GM23338 (cell line): Measurements from ENCODE around the gene WNT5B. TPM values are rescaled to one million over a fixed set of nuclear protein-coding genes. Genes with fewer than 3 reads are reported as not detected.

Experiments used
- ATAC-seq: fragments of 200-7000 bp; cut with Tn5 transposase; 3 replicates; pipeline ENCODE4 v1.9.1; 2020
- DNase-seq: peaks from one replicate; pipeline ENCODE4 v3.0.0-alpha.2; 2015; ENCODE audit warnings: low spot score
- H2AFZ ChIP-seq: fragments of 200-600 bp; sonication (generic); 2 replicates; pipeline ENCODE4 v1.8.0; 2016; ENCODE audit warnings: antibody characterized with exemption, mild to moderate bottlenecking, moderate library complexity
- H3F3A ChIP-seq: fragments of 200-600 bp; sonication (generic); replicated peaks from 2 replicates; pipeline ENCODE4 v1.8.0; 2017; ENCODE audit warnings: antibody characterized with exemption, mixed run types, low read depth
- H3K27ac ChIP-seq: fragments of 200-600 bp; sonication (generic); 2 replicates; pipeline ENCODE4 v1.6.1; 2016; ENCODE audit warnings: low read depth
- H3K27me3 ChIP-seq: fragments of 200-600 bp; sonication (generic); 2 replicates; pipeline ENCODE4 v1.8.0; 2016; ENCODE audit warnings: mild to moderate bottlenecking, mixed run types, moderate library complexity; ENCODE audit not compliant: insufficient read depth
- H3K36me3 ChIP-seq: fragments of 200-600 bp; sonication (generic); 2 replicates; pipeline ENCODE4 v1.8.0; 2016; ENCODE audit warnings: mild to moderate bottlenecking; ENCODE audit not compliant: insufficient read depth
- H3K4me1 ChIP-seq: fragments of 200-600 bp; sonication (generic); 2 replicates; pipeline ENCODE4 v1.8.0; 2016; ENCODE audit warnings: mild to moderate bottlenecking, moderate library complexity; ENCODE audit not compliant: insufficient read depth
- H3K4me2 ChIP-seq: fragments of 200-600 bp; sonication (generic); 2 replicates; pipeline ENCODE4 v1.7.1; 2017; ENCODE audit warnings: mixed run types
- H3K4me3 ChIP-seq: fragments of 200-600 bp; sonication (generic); 2 replicates; pipeline ENCODE4 v1.6.1; 2016; ENCODE audit warnings: mixed run types
- H3K79me2 ChIP-seq: fragments of 200-600 bp; sonication (generic); replicated peaks from 2 replicates; pipeline ENCODE4 v1.8.0; 2017; ENCODE audit warnings: mild to moderate bottlenecking; ENCODE audit not compliant: insufficient read depth
- H3K9me2 ChIP-seq: fragments of 200-600 bp; sonication (generic); 2 replicates; pipeline ENCODE4 v1.8.0; 2017; ENCODE audit not compliant: insufficient read depth
- H4K20me1 ChIP-seq: fragments of 200-600 bp; sonication (generic); replicated peaks from 2 replicates; pipeline ENCODE4 v1.8.0; 2017; ENCODE audit warnings: mild to moderate bottlenecking; ENCODE audit not compliant: insufficient read depth
- H3K27ac Mint-ChIP-seq: 2 replicates; pipeline ENCODE4 v1.8.0; 2020; ENCODE audit warnings: inconsistent platforms, mild to moderate bottlenecking, moderate library complexity, mixed read lengths
- H3K27me3 Mint-ChIP-seq: 3 replicates; pipeline ENCODE4 v1.8.0; 2022; ENCODE audit warnings: low read depth, mild to moderate bottlenecking, moderate library complexity, mixed read lengths, inconsistent platforms; ENCODE audit not compliant: insufficient read depth, poor library complexity
- H3K36me3 Mint-ChIP-seq: 3 replicates; pipeline ENCODE4 v1.8.0; 2021; ENCODE audit warnings: low read depth, mild to moderate bottlenecking, inconsistent platforms, moderate library complexity, mixed read lengths
- H3K4me1 Mint-ChIP-seq: 3 replicates; pipeline ENCODE4 v1.8.0; 2020; ENCODE audit warnings: mild to moderate bottlenecking, inconsistent platforms, mixed read lengths
- H3K4me3 Mint-ChIP-seq: 3 replicates; pipeline ENCODE4 v1.8.0; 2021; ENCODE audit warnings: moderate library complexity, mild to moderate bottlenecking, inconsistent platforms, mixed read lengths
- H3K9me3 Mint-ChIP-seq: 3 replicates; pipeline ENCODE4 v1.8.0; 2020; ENCODE audit warnings: moderate library complexity, mild to moderate bottlenecking, inconsistent platforms, mixed read lengths
- CREB1 ChIP-seq: fragments of 250-450 bp; sonication (Bioruptor Pico); IDR thresholded peaks from 2 replicates; pipeline ENCODE4 v1.5.0; 2020; ENCODE audit warnings: low read depth, mild to moderate bottlenecking, moderate library complexity
- EZH2 ChIP-seq: fragments of 200-600 bp; sonication (generic); IDR thresholded peaks from one replicate; pipeline ENCODE4 v1.8.0; 2017; ENCODE audit warnings: antibody characterized with exemption, mild to moderate bottlenecking, low read depth; ENCODE audit not compliant: unreplicated experiment
- EZH2phosphoT487 ChIP-seq: fragments of 200-600 bp; sonication (generic); IDR thresholded peaks from one replicate; pipeline ENCODE4 v1.8.1; 2018; ENCODE audit warnings: antibody characterized with exemption; ENCODE audit not compliant: unreplicated experiment
- JUNB ChIP-seq: IDR thresholded peaks from one replicate; pipeline ENCODE4 v1.6.1; 2016; ENCODE audit warnings: antibody characterized with exemption; ENCODE audit not compliant: unreplicated experiment
- NANOG ChIP-seq: IDR thresholded peaks from 2 replicates; pipeline ENCODE4 v1.6.1; 2016; ENCODE audit warnings: antibody characterized with exemption, borderline replicate concordance
- POLR2AphosphoS5 ChIP-seq: IDR thresholded peaks from 2 replicates; pipeline ENCODE4 v1.6.1; 2016; ENCODE audit warnings: antibody characterized with exemption, low read depth
- STAT1 ChIP-seq: IDR thresholded peaks from one replicate; pipeline ENCODE4 v1.6.1; 2016; ENCODE audit warnings: antibody characterized with exemption; ENCODE audit not compliant: unreplicated experiment
- ZNF114 ChIP-seq: fragments of 250-450 bp; sonication (Bioruptor Pico); IDR thresholded peaks from 2 replicates; pipeline ENCODE4 v1.5.0; 2020; ENCODE audit warnings: mild to moderate bottlenecking, moderate library complexity
- ZNF331 ChIP-seq: fragments of 250-450 bp; sonication (Bioruptor Pico); IDR thresholded peaks from 2 replicates; pipeline ENCODE4 v1.5.0; 2020; ENCODE audit warnings: low read depth, mild to moderate bottlenecking, moderate library complexity
- polyA plus RNA-seq: library from polyadenylated mRNA; unstranded; fragments of >200 nt; fragmentation: Nextera tagmentation; extraction: Ambion mirVana; gene quantifications from 2 replicates; pipeline ENCODE4 v1.2.1, GENCODE V29; 2016
- total RNA-seq: library from RNA; depleted of rRNA; stranded (reverse); fragments of >200 nt; shearing (Covaris generic); gene quantifications from 2 replicates; pipeline ENCODE4 v1.2.3, GENCODE V29; 2014
- TF ChIP-seq, protein P1 (sequence below): fragments of 250-450 bp; sonication (Bioruptor Pico); IDR thresholded peaks from 2 replicates; pipeline ENCODE4 v1.5.0; 2020; ENCODE audit warnings: mild to moderate bottlenecking, moderate library complexity
- TF ChIP-seq, protein P2 (sequence below): IDR thresholded peaks from 2 replicates; pipeline ENCODE4 v1.6.1; 2016; ENCODE audit warnings: antibody characterized with exemption
- TF ChIP-seq, protein P3 (sequence below): IDR thresholded peaks from one replicate; pipeline ENCODE4 v1.6.1; 2018; ENCODE audit warnings: antibody characterized with exemption; ENCODE audit not compliant: unreplicated experiment
- TF ChIP-seq, protein P4 (sequence below), 2 experiments: fragments of 200-600 bp in 1 of 2; sonication (generic) in 1 of 2; conservative IDR thresholded peaks; 2 replicates each; pipeline versions ENCODE4 v1.5.1 to v1.6.1; 2016 to 2017; ENCODE audit warnings: antibody characterized with exemption in 2 of 2, low read depth in 2 of 2, mild to moderate bottlenecking in 2 of 2, moderate library complexity in 1 of 2

The WNT5B gene
- total and polyA plus RNA-seq, 2 experiments from 2014 or later, result 1.4 to 2.7 TPM

DNA sequence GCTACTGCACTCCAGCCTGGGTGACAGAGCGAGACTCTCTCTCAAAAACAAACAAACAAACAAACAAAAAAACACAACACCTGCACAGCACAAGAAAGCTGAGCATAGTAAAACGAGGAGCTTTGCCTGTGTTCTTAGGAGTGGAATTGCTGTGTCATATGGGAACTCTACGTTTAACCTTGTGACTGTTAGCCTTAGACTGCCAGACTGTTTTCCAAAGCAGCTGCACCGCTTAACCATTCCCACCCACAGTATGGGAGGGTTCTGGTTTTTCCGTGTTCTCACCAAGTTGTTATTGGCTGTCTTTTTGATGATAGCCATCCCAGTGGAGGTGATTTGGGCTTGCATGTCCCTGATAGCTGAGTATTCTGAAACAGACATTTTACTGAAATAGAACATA lies 9.2 kb downstream of the WNT5B start:
- Histone ChIP-seq H3K36me3 (no peaks in the 10 kb centered on the region), H3K4me3 (no peak overlapping the region), H3K4me2 (no peak overlapping the region), H3K27ac (no peak overlapping the region), H2AFZ (no peak overlapping the region), H3K9me2 (no peaks in the 10 kb centered on the region), H3K4me1 (peaks cover 24% of the 10 kb centered on the region), H3K27me3 (peaks cover 38% of the 10 kb centered on the region), H3K79me2 (no peaks in the 10 kb centered on the region), H4K20me1 (no peaks in the 10 kb centered on the region), H3F3A (peaks cover 14% of the 10 kb centered on the region; the same call in 1 of the 2 replicates)
- Mint-ChIP-seq H3K36me3 (no peaks in the 10 kb centered on the region; the same call in 2 of the 3 replicates), H3K27ac (no peak overlapping the region), H3K9me3 (no peaks in the 10 kb centered on the region), H3K4me3 (no peak overlapping the region), H3K4me1 (peaks cover 22% of the 10 kb centered on the region), H3K27me3 (peaks cover 25% of the 10 kb centered on the region)
- TF ChIP-seq ZNF114, result no peak
- TF ChIP-seq POLR2AphosphoS5, result no peak
- TF ChIP-seq, protein P1, sequence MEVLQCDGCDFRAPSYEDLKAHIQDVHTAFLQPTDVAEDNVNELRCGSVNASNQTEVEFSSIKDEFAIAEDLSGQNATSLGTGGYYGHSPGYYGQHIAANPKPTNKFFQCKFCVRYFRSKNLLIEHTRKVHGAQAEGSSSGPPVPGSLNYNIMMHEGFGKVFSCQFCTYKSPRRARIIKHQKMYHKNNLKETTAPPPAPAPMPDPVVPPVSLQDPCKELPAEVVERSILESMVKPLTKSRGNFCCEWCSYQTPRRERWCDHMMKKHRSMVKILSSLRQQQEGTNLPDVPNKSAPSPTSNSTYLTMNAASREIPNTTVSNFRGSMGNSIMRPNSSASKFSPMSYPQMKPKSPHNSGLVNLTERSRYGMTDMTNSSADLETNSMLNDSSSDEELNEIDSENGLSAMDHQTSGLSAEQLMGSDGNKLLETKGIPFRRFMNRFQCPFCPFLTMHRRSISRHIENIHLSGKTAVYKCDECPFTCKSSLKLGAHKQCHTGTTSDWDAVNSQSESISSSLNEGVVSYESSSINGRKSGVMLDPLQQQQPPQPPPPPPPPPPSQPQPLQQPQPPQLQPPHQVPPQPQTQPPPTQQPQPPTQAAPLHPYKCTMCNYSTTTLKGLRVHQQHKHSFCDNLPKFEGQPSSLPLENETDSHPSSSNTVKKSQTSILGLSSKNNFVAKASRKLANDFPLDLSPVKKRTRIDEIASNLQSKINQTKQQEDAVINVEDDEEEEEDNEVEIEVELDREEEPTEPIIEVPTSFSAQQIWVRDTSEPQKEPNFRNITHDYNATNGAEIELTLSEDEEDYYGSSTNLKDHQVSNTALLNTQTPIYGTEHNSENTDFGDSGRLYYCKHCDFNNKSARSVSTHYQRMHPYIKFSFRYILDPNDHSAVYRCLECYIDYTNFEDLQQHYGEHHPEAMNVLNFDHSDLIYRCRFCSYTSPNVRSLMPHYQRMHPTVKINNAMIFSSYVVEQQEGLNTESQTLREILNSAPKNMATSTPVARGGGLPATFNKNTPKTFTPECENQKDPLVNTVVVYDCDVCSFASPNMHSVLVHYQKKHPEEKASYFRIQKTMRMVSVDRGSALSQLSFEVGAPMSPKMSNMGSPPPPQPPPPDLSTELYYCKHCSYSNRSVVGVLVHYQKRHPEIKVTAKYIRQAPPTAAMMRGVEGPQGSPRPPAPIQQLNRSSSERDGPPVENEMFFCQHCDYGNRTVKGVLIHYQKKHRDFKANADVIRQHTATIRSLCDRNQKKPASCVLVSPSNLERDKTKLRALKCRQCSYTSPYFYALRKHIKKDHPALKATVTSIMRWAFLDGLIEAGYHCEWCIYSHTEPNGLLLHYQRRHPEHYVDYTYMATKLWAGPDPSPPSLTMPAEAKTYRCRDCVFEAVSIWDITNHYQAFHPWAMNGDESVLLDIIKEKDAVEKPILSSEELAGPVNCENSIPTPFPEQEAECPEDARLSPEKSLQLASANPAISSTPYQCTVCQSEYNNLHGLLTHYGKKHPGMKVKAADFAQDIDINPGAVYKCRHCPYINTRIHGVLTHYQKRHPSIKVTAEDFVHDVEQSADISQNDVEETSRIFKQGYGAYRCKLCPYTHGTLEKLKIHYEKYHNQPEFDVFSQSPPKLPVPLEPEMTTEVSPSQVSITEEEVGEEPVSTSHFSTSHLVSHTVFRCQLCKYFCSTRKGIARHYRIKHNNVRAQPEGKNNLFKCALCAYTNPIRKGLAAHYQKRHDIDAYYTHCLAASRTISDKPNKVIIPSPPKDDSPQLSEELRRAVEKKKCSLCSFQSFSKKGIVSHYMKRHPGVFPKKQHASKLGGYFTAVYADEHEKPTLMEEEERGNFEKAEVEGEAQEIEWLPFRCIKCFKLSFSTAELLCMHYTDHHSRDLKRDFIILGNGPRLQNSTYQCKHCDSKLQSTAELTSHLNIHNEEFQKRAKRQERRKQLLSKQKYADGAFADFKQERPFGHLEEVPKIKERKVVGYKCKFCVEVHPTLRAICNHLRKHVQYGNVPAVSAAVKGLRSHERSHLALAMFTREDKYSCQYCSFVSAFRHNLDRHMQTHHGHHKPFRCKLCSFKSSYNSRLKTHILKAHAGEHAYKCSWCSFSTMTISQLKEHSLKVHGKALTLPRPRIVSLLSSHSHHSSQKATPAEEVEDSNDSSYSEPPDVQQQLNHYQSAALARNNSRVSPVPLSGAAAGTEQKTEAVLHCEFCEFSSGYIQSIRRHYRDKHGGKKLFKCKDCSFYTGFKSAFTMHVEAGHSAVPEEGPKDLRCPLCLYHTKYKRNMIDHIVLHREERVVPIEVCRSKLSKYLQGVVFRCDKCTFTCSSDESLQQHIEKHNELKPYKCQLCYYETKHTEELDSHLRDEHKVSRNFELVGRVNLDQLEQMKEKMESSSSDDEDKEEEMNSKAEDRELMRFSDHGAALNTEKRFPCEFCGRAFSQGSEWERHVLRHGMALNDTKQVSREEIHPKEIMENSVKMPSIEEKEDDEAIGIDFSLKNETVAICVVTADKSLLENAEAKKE (CRISPR knock-in tag), result no peak
- no peak for TF ChIP-seq EZH2phosphoT487
- TF ChIP-seq, protein P2, sequence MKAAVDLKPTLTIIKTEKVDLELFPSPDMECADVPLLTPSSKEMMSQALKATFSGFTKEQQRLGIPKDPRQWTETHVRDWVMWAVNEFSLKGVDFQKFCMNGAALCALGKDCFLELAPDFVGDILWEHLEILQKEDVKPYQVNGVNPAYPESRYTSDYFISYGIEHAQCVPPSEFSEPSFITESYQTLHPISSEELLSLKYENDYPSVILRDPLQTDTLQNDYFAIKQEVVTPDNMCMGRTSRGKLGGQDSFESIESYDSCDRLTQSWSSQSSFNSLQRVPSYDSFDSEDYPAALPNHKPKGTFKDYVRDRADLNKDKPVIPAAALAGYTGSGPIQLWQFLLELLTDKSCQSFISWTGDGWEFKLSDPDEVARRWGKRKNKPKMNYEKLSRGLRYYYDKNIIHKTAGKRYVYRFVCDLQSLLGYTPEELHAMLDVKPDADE, result no peak
- TF ChIP-seq, protein P3, sequence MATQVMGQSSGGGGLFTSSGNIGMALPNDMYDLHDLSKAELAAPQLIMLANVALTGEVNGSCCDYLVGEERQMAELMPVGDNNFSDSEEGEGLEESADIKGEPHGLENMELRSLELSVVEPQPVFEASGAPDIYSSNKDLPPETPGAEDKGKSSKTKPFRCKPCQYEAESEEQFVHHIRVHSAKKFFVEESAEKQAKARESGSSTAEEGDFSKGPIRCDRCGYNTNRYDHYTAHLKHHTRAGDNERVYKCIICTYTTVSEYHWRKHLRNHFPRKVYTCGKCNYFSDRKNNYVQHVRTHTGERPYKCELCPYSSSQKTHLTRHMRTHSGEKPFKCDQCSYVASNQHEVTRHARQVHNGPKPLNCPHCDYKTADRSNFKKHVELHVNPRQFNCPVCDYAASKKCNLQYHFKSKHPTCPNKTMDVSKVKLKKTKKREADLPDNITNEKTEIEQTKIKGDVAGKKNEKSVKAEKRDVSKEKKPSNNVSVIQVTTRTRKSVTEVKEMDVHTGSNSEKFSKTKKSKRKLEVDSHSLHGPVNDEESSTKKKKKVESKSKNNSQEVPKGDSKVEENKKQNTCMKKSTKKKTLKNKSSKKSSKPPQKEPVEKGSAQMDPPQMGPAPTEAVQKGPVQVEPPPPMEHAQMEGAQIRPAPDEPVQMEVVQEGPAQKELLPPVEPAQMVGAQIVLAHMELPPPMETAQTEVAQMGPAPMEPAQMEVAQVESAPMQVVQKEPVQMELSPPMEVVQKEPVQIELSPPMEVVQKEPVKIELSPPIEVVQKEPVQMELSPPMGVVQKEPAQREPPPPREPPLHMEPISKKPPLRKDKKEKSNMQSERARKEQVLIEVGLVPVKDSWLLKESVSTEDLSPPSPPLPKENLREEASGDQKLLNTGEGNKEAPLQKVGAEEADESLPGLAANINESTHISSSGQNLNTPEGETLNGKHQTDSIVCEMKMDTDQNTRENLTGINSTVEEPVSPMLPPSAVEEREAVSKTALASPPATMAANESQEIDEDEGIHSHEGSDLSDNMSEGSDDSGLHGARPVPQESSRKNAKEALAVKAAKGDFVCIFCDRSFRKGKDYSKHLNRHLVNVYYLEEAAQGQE, result no peak
- no peak for TF ChIP-seq NANOG
- no peak for TF ChIP-seq ZNF331
- no peak for TF ChIP-seq EZH2
- TF ChIP-seq, protein P4, sequence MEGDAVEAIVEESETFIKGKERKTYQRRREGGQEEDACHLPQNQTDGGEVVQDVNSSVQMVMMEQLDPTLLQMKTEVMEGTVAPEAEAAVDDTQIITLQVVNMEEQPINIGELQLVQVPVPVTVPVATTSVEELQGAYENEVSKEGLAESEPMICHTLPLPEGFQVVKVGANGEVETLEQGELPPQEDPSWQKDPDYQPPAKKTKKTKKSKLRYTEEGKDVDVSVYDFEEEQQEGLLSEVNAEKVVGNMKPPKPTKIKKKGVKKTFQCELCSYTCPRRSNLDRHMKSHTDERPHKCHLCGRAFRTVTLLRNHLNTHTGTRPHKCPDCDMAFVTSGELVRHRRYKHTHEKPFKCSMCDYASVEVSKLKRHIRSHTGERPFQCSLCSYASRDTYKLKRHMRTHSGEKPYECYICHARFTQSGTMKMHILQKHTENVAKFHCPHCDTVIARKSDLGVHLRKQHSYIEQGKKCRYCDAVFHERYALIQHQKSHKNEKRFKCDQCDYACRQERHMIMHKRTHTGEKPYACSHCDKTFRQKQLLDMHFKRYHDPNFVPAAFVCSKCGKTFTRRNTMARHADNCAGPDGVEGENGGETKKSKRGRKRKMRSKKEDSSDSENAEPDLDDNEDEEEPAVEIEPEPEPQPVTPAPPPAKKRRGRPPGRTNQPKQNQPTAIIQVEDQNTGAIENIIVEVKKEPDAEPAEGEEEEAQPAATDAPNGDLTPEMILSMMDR (conservative IDR thresholded peaks at IDR 0.05; ENCODE audit: low read depth in 2 of 2), result no peak
- no peak for TF ChIP-seq CREB1
- TF ChIP-seq STAT1, result no peak
- TF ChIP-seq JUNB, result no peak
- DNase-seq (no peak), ATAC-seq (no peak)
